Effector memory CD4-positive, alpha-beta T cell (primary cell): Measurements from ENCODE around the gene DLG1.

Experiments used
- DNase-seq, 3 donors: peaks; one replicate each; pipeline ENCODE4 v3.0.0-alpha.2; 2020
- H3K27ac ChIP-seq: 2 replicates; pipeline ENCODE4 v1.7.0; 2013; ENCODE audit warnings: mild to moderate bottlenecking, low read length, moderate library complexity; ENCODE audit not compliant: insufficient read depth, poor library complexity, severe bottlenecking
- H3K27me3 ChIP-seq: replicated peaks from 2 replicates; pipeline ENCODE4 v1.7.0; 2013; ENCODE audit warnings: mild to moderate bottlenecking, low read length; ENCODE audit not compliant: insufficient read depth, control insufficient read depth, poor library complexity, severe bottlenecking
- H3K36me3 ChIP-seq: 2 replicates; pipeline ENCODE4 v1.7.0; 2013; ENCODE audit warnings: mild to moderate bottlenecking, low read length, moderate library complexity; ENCODE audit not compliant: control insufficient read depth, insufficient read depth
- H3K4me1 ChIP-seq: 2 replicates; pipeline ENCODE4 v1.7.0; 2013; ENCODE audit warnings: low read length, mild to moderate bottlenecking; ENCODE audit not compliant: control insufficient read depth, insufficient read depth, poor library complexity, severe bottlenecking
- H3K4me3 ChIP-seq: 2 replicates; pipeline ENCODE4 v1.7.0; 2013; ENCODE audit warnings: low read length, low read depth, mild to moderate bottlenecking; ENCODE audit not compliant: insufficient read depth, poor library complexity, severe bottlenecking
- H3K9me3 ChIP-seq: 2 replicates; pipeline ENCODE4 v1.7.0; 2013; ENCODE audit warnings: mild to moderate bottlenecking, low read length, moderate library complexity; ENCODE audit not compliant: control insufficient read depth

The DLG1 gene

GRCh38 chr3:197256836-197257444, 41.5 kb downstream of the DLG1 start:
- no peaks in the 10 kb centered on the region for H3K27me3 ChIP-seq
- H3K4me1 ChIP-seq, result peaks cover 5% of the 10 kb centered on the region
- H3K36me3 ChIP-seq, result no peaks in the 10 kb centered on the region
- peak in 1 of 3 donors; percentile 3 for DNase-seq
- H3K9me3 ChIP-seq, result no peaks in the 10 kb centered on the region
- no peak overlapping the region for H3K27ac ChIP-seq
- no peak overlapping the region for H3K4me3 ChIP-seq

GRCh38 chr3:197256104-197256503, 42.3 kb downstream of the DLG1 start:
- no peak overlapping the region for H3K4me3 ChIP-seq
- H3K27me3 ChIP-seq, result no peaks in the 10 kb centered on the region
- H3K4me1 ChIP-seq, result peaks cover 5% of the 10 kb centered on the region
- no peaks in the 10 kb centered on the region for H3K36me3 ChIP-seq
- no peak for DNase-seq
- H3K27ac ChIP-seq, result no peak overlapping the region
- no peaks in the 10 kb centered on the region for H3K9me3 ChIP-seq

- DNase-seq, result no peak
- Histone ChIP-seq H3K4me3 (no peak overlapping the region), H3K27me3 (no peaks in the 10 kb centered on the region), H3K4me1 (peaks cover 5% of the 10 kb centered on the region), H3K9me3 (peaks cover 5% of the 10 kb centered on the region), H3K36me3 (no peaks in the 10 kb centered on the region), H3K27ac (no peak overlapping the region)
Measured at GRCh38 chr3:197253238-197253947, 45.0 kb downstream of the DLG1 start.

GRCh38 chr3:197249542-197249941, 48.9 kb downstream of the DLG1 start:
- Histone ChIP-seq H3K27me3 (no peaks in the 10 kb centered on the region), H3K36me3 (peaks cover 6% of the 10 kb centered on the region), H3K9me3 (peaks cover 7% of the 10 kb centered on the region), H3K4me1 (peaks cover 5% of the 10 kb centered on the region), H3K4me3 (no peak overlapping the region), H3K27ac (no peak overlapping the region)
- no peak for DNase-seq

GRCh38 chr3:197248341-197248740, 50.1 kb downstream of the DLG1 start:
- Histone ChIP-seq H3K27me3 (no peaks in the 10 kb centered on the region), H3K36me3 (peaks cover 6% of the 10 kb centered on the region), H3K4me3 (no peak overlapping the region), H3K9me3 (peaks cover 15% of the 10 kb centered on the region), H3K27ac (no peak overlapping the region), H3K4me1 (no peaks in the 10 kb centered on the region)
- DNase-seq, result no peak

GRCh38 chr3:197244751-197245150, 53.7 kb downstream of the DLG1 start:
- Histone ChIP-seq H3K4me1 (no peaks in the 10 kb centered on the region), H3K4me3 (no peak overlapping the region), H3K36me3 (peaks cover 6% of the 10 kb centered on the region), H3K27ac (no peak overlapping the region), H3K9me3 (peaks cover 23% of the 10 kb centered on the region), H3K27me3 (no peaks in the 10 kb centered on the region)
- DNase-seq, result no peak

- DNase-seq, result no peak
- Histone ChIP-seq H3K27ac (no peak overlapping the region), H3K27me3 (no peaks in the 10 kb centered on the region), H3K9me3 (peaks cover 16% of the 10 kb centered on the region), H3K4me1 (no peaks in the 10 kb centered on the region), H3K4me3 (no peak overlapping the region), H3K36me3 (peaks cover 3% of the 10 kb centered on the region)
Measured at GRCh38 chr3:197242784-197243432, 55.5 kb downstream of the DLG1 start.

GRCh38 chr3:197241173-197241572, 57.2 kb downstream of the DLG1 start:
- no peaks in the 10 kb centered on the region for H3K36me3 ChIP-seq
- H3K4me3 ChIP-seq, result no peak overlapping the region
- no peak for DNase-seq
- peaks cover 16% of the 10 kb centered on the region for H3K9me3 ChIP-seq
- H3K27me3 ChIP-seq, result no peaks in the 10 kb centered on the region
- H3K27ac ChIP-seq, result no peak overlapping the region
- no peaks in the 10 kb centered on the region for H3K4me1 ChIP-seq

GRCh38 chr3:197239857-197240256, 58.6 kb downstream of the DLG1 start:
- Histone ChIP-seq H3K9me3 (peaks cover 16% of the 10 kb centered on the region), H3K4me3 (no peak overlapping the region), H3K4me1 (no peaks in the 10 kb centered on the region), H3K27ac (no peak overlapping the region), H3K27me3 (no peaks in the 10 kb centered on the region), H3K36me3 (no peaks in the 10 kb centered on the region)
- no peak for DNase-seq

GRCh38 chr3:197238842-197239241, 59.6 kb downstream of the DLG1 start:
- no peak for DNase-seq

More at GRCh38 chr3:197238842-197239241, 59.6 kb downstream of the DLG1 start:
- Histone ChIP-seq H3K27me3 (no peaks in the 10 kb centered on the region), H3K4me1 (no peaks in the 10 kb centered on the region), H3K9me3 (peaks cover 13% of the 10 kb centered on the region), H3K4me3 (no peak overlapping the region), H3K27ac (no peak overlapping the region), H3K36me3 (no peaks in the 10 kb centered on the region)
